ENCODE data around the gene HTR3E.
A peak's percentile ranks its signal among the peaks of the same experiment; 100 is the strongest.

HTR3E gene

DNA sequence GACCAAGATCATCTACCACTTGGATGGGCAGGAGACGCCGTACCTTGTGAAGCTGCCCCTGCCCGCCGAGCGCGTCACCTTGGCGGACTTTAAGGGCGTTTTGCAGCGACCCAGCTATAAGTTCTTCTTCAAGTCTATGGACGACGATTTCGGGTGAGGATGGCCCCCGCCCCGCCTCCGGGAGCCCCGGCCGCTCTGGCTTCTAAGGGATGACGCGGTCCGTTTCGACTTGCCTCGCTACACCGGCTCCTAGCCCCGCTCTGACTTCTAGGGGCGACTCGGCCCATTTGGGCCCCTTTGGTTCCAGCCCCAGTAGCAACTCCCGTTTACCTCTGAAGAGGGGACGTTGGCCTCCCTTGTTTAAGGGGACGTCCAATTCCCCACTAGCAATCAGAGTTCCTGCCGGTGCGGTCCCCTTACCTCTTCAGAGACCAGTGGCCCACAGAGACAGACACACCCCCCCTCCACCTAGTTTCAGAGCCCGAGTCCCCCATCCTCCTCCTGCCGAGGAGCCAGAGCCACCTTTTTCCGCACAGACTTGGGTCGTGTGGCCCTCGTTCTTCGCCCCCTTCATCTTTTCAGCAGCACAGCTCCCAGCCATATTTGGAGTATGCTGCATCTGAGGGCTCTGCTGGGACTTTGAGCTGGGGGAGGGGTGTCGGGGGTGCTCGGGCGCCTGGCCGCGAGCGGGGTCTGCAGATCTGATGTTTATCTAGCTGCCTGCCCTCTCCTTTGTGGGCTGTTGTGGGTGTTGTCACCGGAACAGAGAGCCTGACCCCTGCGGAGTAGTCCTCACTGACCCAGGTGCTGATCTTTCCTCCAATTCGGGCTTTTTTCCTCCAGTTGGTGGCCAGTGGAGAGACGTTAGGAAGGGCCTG lies 59.0 kb downstream of the HTR3E start:
- no peak for DNase-seq (ENCODE audit: low read depth)

DNA sequence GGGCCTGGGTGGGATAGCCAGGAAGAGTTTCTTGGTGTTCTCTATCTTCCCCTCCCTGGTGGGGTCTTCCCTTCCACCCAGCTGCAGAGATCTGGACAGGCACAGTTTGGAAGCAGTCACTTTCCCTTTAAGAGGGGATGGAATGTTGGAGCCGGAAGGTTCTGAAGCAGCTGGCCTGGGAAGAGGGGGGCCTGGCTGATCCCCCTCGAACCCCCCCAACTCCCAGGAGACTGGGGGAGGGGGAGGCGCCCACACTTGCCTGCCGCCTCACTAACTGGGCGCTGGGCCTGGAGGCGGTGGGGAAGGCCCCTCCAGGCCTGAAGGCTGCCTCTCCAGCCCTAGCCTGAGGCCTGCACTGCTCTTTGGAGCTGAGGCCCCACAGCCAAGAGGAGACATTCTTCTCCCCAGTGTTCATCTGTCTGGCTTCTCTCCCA lies 59.7 kb downstream of the HTR3E start:
- peak; percentile 73 for DNase-seq (ENCODE audit: low read depth)
